ENCODE results near the gene MRFAP1. TPM values are rescaled to one million over a fixed set of nuclear protein-coding genes. Genes with fewer than 3 reads are reported as not detected.

Gene MRFAP1
- total RNA-seq, 2 donors from 2014 or later, result 97.9 to 115 TPM

DNA sequence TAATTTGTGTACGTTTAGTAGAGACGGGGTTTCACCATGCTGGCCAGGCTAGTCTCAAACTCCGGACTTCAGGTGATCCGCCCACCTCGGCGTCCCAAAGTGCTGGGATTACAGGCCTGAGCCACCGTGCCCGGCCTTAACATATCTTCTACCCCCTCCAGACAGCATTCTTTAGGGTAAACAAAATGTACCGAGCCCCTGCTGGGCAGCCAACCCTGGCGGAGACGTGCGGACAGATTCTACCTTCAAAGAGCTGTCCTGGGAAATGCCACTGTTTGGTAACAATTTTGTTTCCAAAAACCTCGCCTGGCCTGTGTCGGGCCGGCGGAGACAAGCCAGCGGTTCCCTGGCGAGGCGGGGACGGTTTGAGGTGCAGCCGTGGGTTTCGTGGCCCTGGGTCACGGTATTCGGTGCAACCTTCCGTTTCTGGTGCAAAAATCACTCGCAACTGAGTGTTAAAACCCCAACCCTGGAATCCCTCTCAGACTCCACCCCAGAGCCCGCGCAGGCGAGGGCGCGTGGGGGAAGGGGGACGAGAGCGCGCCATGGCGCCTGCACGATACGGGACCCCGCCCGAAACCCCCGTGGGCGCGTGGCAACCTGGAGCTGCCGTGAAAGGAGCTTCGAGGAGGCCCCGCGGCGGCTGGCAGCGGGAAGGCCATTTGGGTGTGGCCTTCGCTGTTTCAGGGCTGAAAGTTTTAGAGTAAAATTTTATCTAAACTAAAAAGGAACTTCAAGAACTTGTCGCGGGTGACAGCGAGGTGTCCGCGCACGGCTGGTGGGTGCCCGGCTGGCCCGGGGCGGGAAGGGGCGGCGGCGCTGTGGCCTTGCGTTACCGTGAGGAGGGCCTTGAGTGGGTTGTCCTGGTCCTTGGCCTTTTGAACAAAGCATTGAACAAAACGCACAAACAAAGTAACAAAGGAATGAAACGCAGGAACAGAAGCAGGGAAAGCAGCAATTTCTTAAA, 17.0 kb downstream of the MRFAP1 start:
- H3K4me3 ChIP-seq, result no peak overlapping the region
- TF ChIP-seq POLR2A (IDR thresholded peaks at IDR 0.05), result no peak
- TF ChIP-seq, protein P1, sequence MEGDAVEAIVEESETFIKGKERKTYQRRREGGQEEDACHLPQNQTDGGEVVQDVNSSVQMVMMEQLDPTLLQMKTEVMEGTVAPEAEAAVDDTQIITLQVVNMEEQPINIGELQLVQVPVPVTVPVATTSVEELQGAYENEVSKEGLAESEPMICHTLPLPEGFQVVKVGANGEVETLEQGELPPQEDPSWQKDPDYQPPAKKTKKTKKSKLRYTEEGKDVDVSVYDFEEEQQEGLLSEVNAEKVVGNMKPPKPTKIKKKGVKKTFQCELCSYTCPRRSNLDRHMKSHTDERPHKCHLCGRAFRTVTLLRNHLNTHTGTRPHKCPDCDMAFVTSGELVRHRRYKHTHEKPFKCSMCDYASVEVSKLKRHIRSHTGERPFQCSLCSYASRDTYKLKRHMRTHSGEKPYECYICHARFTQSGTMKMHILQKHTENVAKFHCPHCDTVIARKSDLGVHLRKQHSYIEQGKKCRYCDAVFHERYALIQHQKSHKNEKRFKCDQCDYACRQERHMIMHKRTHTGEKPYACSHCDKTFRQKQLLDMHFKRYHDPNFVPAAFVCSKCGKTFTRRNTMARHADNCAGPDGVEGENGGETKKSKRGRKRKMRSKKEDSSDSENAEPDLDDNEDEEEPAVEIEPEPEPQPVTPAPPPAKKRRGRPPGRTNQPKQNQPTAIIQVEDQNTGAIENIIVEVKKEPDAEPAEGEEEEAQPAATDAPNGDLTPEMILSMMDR (IDR thresholded peaks at IDR 0.05), result no peak
- no peak for DNase-seq
- WGBS, 2 donors, result 71 to 78% methylated on average over 58 to 65 of the region's 65 CpGs
- no peak for ATAC-seq
- no peaks in the 10 kb centered on the region for H3K36me3 ChIP-seq (replicated peaks in 1 of 2; ENCODE audit: insufficient read depth in 1 of 2, low read depth in 2 of 2)
- no peaks in the 10 kb centered on the region for H3K27me3 ChIP-seq
- intact Hi-C loops (cut with DNase I), result no loop called here
- H3K4me1 ChIP-seq, result peaks cover 10% of the 10 kb centered on the region
- no peak overlapping the region for H3K27ac ChIP-seq
- H3K9me3 ChIP-seq, result no peaks in the 10 kb centered on the region

DNA sequence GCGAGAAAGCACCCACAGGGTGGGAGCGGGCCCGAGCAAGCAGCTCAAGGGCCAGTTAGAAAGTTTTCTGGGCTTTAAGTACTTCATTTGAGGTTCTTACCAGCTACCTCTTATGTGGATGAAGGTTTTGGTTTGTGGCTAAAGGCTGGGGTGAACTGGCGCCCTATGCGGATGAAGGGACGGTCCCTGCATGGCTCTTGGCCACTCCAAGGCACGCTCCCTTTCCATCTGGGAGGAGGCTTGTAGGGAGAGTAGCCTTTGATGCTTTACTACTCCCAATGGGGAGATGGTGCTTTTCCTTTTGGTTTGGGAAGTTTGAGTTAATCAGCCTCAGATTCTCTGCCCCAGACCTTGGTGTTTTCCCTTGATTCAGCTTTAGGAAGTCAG, 17.7 kb downstream of the MRFAP1 start:
- no peaks in the 10 kb centered on the region for H3K9me3 ChIP-seq
- intact Hi-C loops (cut with DNase I), result no loop called here
- peaks cover 10% of the 10 kb centered on the region for H3K4me1 ChIP-seq
- H3K27me3 ChIP-seq, result no peaks in the 10 kb centered on the region
- TF ChIP-seq POLR2A (IDR thresholded peaks at IDR 0.05), result no peak
- TF ChIP-seq, protein P1 (IDR thresholded peaks at IDR 0.05), result no peak
- H3K27ac ChIP-seq, result no peak overlapping the region
- no peak for DNase-seq
- H3K4me3 ChIP-seq, result no peak overlapping the region
- WGBS, 2 donors, result 88 to 89% methylated on average over 7 of the region's 7 CpGs
- ATAC-seq, result peak; percentile 18
- H3K36me3 ChIP-seq (replicated peaks in 1 of 2; ENCODE audit: insufficient read depth in 1 of 2, low read depth in 2 of 2), result no peaks in the 10 kb centered on the region

DNA sequence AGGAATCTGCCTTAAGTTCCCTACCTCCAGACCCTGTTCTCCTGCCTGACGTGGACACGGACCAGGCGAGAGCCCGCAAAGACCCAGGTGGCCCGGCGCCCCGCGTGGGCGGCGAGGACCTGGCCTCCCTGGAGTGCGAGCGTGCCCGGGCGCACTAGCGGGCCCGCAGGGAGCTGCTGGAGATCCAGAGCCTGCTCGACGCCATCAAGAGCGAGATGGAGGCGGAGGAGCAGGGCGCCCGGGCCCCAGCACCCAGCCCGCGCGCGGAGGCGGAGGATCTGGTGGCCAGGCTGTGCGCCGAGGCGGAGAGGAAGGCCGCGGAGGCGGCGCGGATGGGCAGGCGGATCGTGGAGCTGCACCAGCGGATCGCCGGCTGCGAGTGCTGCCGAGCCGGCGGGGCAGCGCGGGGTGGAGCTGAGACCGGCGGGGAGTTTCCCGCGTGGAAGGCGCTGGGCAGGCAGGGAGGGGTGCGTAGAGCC, 18.2 kb downstream of the MRFAP1 start:
- intact Hi-C loops (cut with DNase I), result no loop called here
- H3K27ac ChIP-seq, result peak overlapping the region in 1 of 4 donors; percentile 12

DNA sequence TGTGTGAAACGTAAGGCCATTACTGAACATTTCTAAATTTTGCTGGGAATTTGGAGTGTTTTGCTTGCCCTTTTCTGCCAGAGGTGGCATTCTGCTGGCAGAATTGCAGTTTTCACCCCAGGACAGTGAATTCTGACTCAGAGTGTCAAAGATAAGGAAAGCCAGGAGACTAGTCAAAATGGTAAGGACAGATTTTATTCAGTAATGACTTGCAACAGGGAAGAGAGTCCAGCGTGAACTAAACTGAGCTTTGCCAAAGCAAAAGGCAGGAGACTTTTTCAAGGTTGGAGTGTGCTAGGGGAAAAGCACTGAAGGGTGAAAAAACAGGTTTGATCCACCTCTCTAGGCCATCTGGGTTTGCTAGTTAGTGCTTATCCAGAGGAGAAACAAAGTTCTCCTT, 19.4 kb downstream of the MRFAP1 start:
- WGBS, 2 donors, result 86 to 95% methylated on average over 2 of the region's 2 CpGs
- H3K36me3 ChIP-seq (replicated peaks in 1 of 2; ENCODE audit: insufficient read depth in 1 of 2, low read depth in 2 of 2), result no peaks in the 10 kb centered on the region
- no peak overlapping the region for H3K27ac ChIP-seq
- TF ChIP-seq POLR2A (IDR thresholded peaks at IDR 0.05), result no peak
- TF ChIP-seq, protein P1 (IDR thresholded peaks at IDR 0.05), result no peak
- ATAC-seq, result no peak
- H3K4me3 ChIP-seq, result no peak overlapping the region
- no peaks in the 10 kb centered on the region for H3K27me3 ChIP-seq
- H3K4me1 ChIP-seq, result peaks cover 20% of the 10 kb centered on the region
- no peak for DNase-seq
- no peaks in the 10 kb centered on the region for H3K9me3 ChIP-seq
- intact Hi-C loops (cut with DNase I), result no loop called here

More for the DNA sequence above, 18.2 kb downstream of the MRFAP1 start:
- Histone ChIP-seq H3K36me3 (replicated peaks in 1 of 2; ENCODE audit: insufficient read depth in 1 of 2, low read depth in 2 of 2) (no peaks in the 10 kb centered on the region), H3K27me3 (no peaks in the 10 kb centered on the region), H3K4me1 (peaks cover 10% of the 10 kb centered on the region), H3K9me3 (no peaks in the 10 kb centered on the region), H3K4me3 (no peak overlapping the region)
- WGBS, 2 donors, result 24 to 64% methylated on average over 44 to 52 of the region's 52 CpGs
- TF ChIP-seq, protein P1 (IDR thresholded peaks at IDR 0.05), result no peak
- no peak for TF ChIP-seq POLR2A (IDR thresholded peaks at IDR 0.05)
- ATAC-seq (peak; percentile 69), DNase-seq (peak in 3 of 4 donors; percentile 15 to 34 (median 23))
